Fibroblast of lung (primary cell): ENCODE results near the gene LRRC3. TPM values are rescaled to one million over a fixed set of nuclear protein-coding genes. Genes with fewer than 3 reads are reported as not detected.

Experiments used
- DNase-seq, 2 donors: peaks; one replicate each; pipeline versions ENCODE4 v3.0.0 to v3.0.0-alpha.2; 2010; ENCODE audit warnings: low read depth in 2 of 2
- H2AFZ ChIP-seq: 2 replicates; pipeline ENCODE4 v1.5.1; 2012; ENCODE audit warnings: low read length, control low read depth, inconsistent platforms
- H3K27ac ChIP-seq: 2 replicates; pipeline ENCODE4 v1.5.1; 2011; ENCODE audit warnings: low read length, control low read depth; ENCODE audit not compliant: insufficient read depth
- H3K27me3 ChIP-seq: 2 replicates; pipeline ENCODE4 v1.5.1; 2011; ENCODE audit warnings: mild to moderate bottlenecking, low read length; ENCODE audit not compliant: control insufficient read depth, insufficient read depth
- H3K36me3 ChIP-seq: 2 replicates; pipeline ENCODE4 v1.5.1; 2011; ENCODE audit warnings: low read length; ENCODE audit not compliant: control insufficient read depth, insufficient read depth
- H3K4me1 ChIP-seq: 2 replicates; pipeline ENCODE4 v1.5.1; 2011; ENCODE audit warnings: low read length; ENCODE audit not compliant: control insufficient read depth, insufficient read depth; ENCODE audit errors: extremely low read depth
- H3K4me2 ChIP-seq: 2 replicates; pipeline ENCODE4 v1.5.1; 2011; ENCODE audit warnings: low read length, control low read depth; ENCODE audit not compliant: insufficient read depth; ENCODE audit errors: extremely low read depth
- H3K4me3 ChIP-seq, 4 experiments: fragments of 200-600 bp in 1 of 4; sonication (generic) in 1 of 4; replicated peaks in 1 of 4; 2 replicates each; pipeline ENCODE4 v1.5.1; 2011 to 2016; ENCODE audit warnings: low read length in 4 of 4, low read depth in 3 of 4, mild to moderate bottlenecking in 3 of 4, control low read depth in 2 of 4, inconsistent platforms in 1 of 4, mixed read lengths in 1 of 4; ENCODE audit not compliant: insufficient read depth in 1 of 4; ENCODE audit errors: control extremely low read depth in 1 of 4
- H3K79me2 ChIP-seq: 2 replicates; pipeline ENCODE4 v1.5.1; 2012; ENCODE audit warnings: mild to moderate bottlenecking, low read length, inconsistent platforms; ENCODE audit not compliant: control insufficient read depth, insufficient read depth
- H3K9ac ChIP-seq: 2 replicates; pipeline ENCODE4 v1.5.1; 2011; ENCODE audit warnings: mild to moderate bottlenecking, low read length, control low read depth; ENCODE audit not compliant: insufficient read depth
- H3K9me3 ChIP-seq: 2 replicates; pipeline ENCODE4 v1.5.1; 2012; ENCODE audit warnings: low read depth, low read length; ENCODE audit not compliant: control insufficient read depth, insufficient read depth
- H4K20me1 ChIP-seq: 2 replicates; pipeline ENCODE4 v1.5.1; 2011; ENCODE audit warnings: low read length; ENCODE audit not compliant: control insufficient read depth, insufficient read depth; ENCODE audit errors: extremely low read depth
- CTCF ChIP-seq, 2 donors: IDR thresholded peaks in 1 of 2; conservative IDR thresholded peaks in 1 of 2; 1 replicate in 1 of 2; 2 replicates in 1 of 2; pipeline ENCODE4 v1.5.1; 2011 to 2012; ENCODE audit warnings: low read length in 2 of 2, control low read depth in 1 of 2, inconsistent platforms in 1 of 2, low read depth in 1 of 2, mild to moderate bottlenecking in 1 of 2
- EZH2 ChIP-seq: IDR thresholded peaks from 2 replicates; pipeline ENCODE4 v1.5.1; 2012; ENCODE audit warnings: low read length, control low read depth, mild to moderate bottlenecking; ENCODE audit errors: missing control alignments
- polyA plus RNA-seq, 2 donors: library from polyadenylated mRNA; depleted of rRNA in 1 of 2; stranded (reverse) in 1 of 2; unstranded in 1 of 2; fragments of >200 nt; gene quantifications; 2 replicates each; pipeline ENCODE4 v1.2.1, GENCODE V29; 2011 to 2012; ENCODE audit warnings: missing spikeins in 1 of 2
- total RNA-seq: library from RNA; depleted of rRNA; stranded (reverse); fragments of >200 nt; gene quantifications from 2 replicates; pipeline ENCODE4 v1.2.1, GENCODE V29; 2014

Gene LRRC3
- total and polyA plus RNA-seq, 2 donors (not counting 1 experiment from before 2014, with no cell fraction given) = 0.50 to 0.52 TPM

GRCh38 chr21:44462086-44462833 lies 7.0 kb downstream of the LRRC3 start:
- no peak for DNase-seq
- Histone ChIP-seq H3K27me3 (no peaks in the 10 kb centered on the region), H3K4me1 (no peaks in the 10 kb centered on the region), H3K4me3 (no peak overlapping the region), H3K4me2 (no peak overlapping the region), H3K79me2 (no peaks in the 10 kb centered on the region), H4K20me1 (no peaks in the 10 kb centered on the region), H2AFZ (no peak overlapping the region), H3K27ac (no peak overlapping the region), H3K9me3 (no peaks in the 10 kb centered on the region), H3K9ac (no peak overlapping the region), H3K36me3 (no peaks in the 10 kb centered on the region)
- TF ChIP-seq CTCF (conservative IDR thresholded peaks at IDR 0.05 in 1 of 2, IDR thresholded peaks at IDR 0.05 in 1 of 2; ENCODE audit: low read depth in 1 of 2, low read length in 2 of 2) = no peak
- no peak for TF ChIP-seq EZH2

- H4K20me1 ChIP-seq = no peaks in the 10 kb centered on the region
- no peak overlapping the region for H3K4me2 ChIP-seq
- H3K9me3 ChIP-seq = no peaks in the 10 kb centered on the region
- H3K4me1 ChIP-seq = no peaks in the 10 kb centered on the region
- no peaks in the 10 kb centered on the region for H3K36me3 ChIP-seq
- no peak overlapping the region for H3K4me3 ChIP-seq
- H3K9ac ChIP-seq = no peak overlapping the region
- H3K27me3 ChIP-seq = no peaks in the 10 kb centered on the region
- no peak for DNase-seq
- TF ChIP-seq CTCF (conservative IDR thresholded peaks at IDR 0.05 in 1 of 2, IDR thresholded peaks at IDR 0.05 in 1 of 2; ENCODE audit: low read depth in 1 of 2, low read length in 2 of 2) = no peak
- TF ChIP-seq EZH2 = no peak
- no peak overlapping the region for H2AFZ ChIP-seq
- H3K79me2 ChIP-seq = no peaks in the 10 kb centered on the region
- H3K27ac ChIP-seq = no peak overlapping the region
These were observed 7.5 kb downstream of the LRRC3 start for GRCh38 chr21:44462834-44463200.

GRCh38 chr21:44463724-44464123 lies 8.4 kb downstream of the LRRC3 start:
- Histone ChIP-seq H3K9me3 (no peaks in the 10 kb centered on the region), H4K20me1 (no peaks in the 10 kb centered on the region), H3K27me3 (no peaks in the 10 kb centered on the region), H2AFZ (no peak overlapping the region), H3K79me2 (no peaks in the 10 kb centered on the region), H3K4me3 (no peak overlapping the region), H3K36me3 (no peaks in the 10 kb centered on the region), H3K27ac (no peak overlapping the region), H3K4me1 (no peaks in the 10 kb centered on the region), H3K4me2 (no peak overlapping the region), H3K9ac (no peak overlapping the region)
- no peak for DNase-seq
- no peak for TF ChIP-seq EZH2
- no peak for TF ChIP-seq CTCF (conservative IDR thresholded peaks at IDR 0.05 in 1 of 2, IDR thresholded peaks at IDR 0.05 in 1 of 2; ENCODE audit: low read depth in 1 of 2, low read length in 2 of 2)
